Measurements from ENCODE around the gene ZNF568.

ZNF568 gene

GRCh38 chr19:36999313-36999712, 83.2 kb downstream of the ZNF568 start:
- TF ChIP-seq, protein P1, sequence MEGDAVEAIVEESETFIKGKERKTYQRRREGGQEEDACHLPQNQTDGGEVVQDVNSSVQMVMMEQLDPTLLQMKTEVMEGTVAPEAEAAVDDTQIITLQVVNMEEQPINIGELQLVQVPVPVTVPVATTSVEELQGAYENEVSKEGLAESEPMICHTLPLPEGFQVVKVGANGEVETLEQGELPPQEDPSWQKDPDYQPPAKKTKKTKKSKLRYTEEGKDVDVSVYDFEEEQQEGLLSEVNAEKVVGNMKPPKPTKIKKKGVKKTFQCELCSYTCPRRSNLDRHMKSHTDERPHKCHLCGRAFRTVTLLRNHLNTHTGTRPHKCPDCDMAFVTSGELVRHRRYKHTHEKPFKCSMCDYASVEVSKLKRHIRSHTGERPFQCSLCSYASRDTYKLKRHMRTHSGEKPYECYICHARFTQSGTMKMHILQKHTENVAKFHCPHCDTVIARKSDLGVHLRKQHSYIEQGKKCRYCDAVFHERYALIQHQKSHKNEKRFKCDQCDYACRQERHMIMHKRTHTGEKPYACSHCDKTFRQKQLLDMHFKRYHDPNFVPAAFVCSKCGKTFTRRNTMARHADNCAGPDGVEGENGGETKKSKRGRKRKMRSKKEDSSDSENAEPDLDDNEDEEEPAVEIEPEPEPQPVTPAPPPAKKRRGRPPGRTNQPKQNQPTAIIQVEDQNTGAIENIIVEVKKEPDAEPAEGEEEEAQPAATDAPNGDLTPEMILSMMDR (conservative IDR thresholded peaks at IDR 0.05) = no peak
- no peak overlapping the region for H3K27ac ChIP-seq

- H3K27ac ChIP-seq = peak overlapping the region; percentile 80
- TF ChIP-seq, protein P1 (conservative IDR thresholded peaks at IDR 0.05) = no peak
These were observed 91.6 kb downstream of the ZNF568 start for GRCh38 chr19:37007587-37008220.

DNA sequence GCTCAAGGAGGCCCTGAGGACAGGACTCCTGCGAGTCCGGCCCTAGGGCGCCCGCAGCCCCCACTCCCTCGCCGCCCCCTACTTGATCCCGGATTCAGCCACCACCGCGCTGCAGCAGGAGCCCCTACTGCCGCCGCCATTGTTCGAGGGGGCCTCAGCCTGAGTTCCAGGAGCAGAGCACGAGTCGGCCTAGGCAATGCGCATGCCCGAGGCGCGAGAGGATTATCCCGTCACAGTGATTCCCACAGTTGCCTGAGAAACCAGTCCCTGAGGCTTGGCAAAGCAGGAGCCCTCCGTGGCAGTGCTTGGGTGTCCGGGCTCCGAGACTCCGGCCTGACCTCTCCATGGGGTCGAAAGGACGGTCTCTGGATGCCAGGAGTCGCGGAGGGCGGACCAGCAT, 93.7 kb downstream of the ZNF568 start:
- no peak overlapping the region for H3K27ac ChIP-seq
- TF ChIP-seq, protein P1 (conservative IDR thresholded peaks at IDR 0.05) = no peak

DNA sequence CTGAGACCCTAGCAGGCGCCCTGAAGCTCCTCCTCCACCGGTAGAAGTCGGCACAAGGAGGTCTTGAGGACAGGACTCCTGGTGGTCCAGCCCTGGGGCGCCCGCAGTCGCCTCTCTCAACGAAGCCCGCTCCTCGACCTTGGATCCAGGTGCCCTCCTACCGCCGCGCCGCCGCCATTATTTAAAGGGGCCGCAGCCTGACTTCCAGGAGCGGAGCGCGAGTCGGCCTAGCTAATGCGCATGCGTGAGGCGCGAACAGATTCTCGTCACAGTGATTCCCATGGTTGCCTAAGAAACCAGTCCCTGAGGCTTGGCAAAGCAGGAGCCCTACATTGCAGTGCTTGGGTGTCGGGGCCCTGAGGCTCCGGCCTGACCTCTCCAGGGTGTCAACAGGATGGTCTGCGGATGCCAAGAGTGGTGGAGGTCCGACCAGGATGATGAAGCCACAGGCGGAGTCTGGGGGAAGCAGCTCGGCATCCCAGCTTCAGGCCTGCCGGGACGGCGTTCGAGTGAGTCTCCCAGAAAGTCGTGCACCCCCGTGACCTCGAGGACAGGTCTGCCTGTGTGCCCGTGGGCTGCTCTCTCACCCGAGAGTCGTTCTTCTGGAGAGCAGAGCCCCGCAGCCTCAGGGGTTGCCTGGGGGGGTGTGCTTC, 96.1 kb downstream of the ZNF568 start:
- no peak overlapping the region for H3K27ac ChIP-seq
- TF ChIP-seq, protein P1 (conservative IDR thresholded peaks at IDR 0.05) = no peak

GRCh38 chr19:37014456-37014855, 98.3 kb downstream of the ZNF568 start:
- no peak overlapping the region for H3K27ac ChIP-seq
- TF ChIP-seq, protein P1 (conservative IDR thresholded peaks at IDR 0.05) = no peak

- TF ChIP-seq, protein P1 (conservative IDR thresholded peaks at IDR 0.05) = no peak
- H3K27ac ChIP-seq = no peak overlapping the region
These were observed 129.0 kb downstream of the ZNF568 start for GRCh38 chr19:37045140-37045539.
